Heart right ventricle (tissue), 16 donors: Measurements from ENCODE around the gene HDDC3. TPM values are rescaled to one million over a fixed set of nuclear protein-coding genes. Genes with fewer than 3 reads are reported as not detected.

ENCODE experiments used
- ATAC-seq, 8 donors: fragments of 200-7000 bp; cut with Tn5 transposase; one replicate each; pipeline ENCODE4 v1.9.1; 2020; ENCODE audit warnings: mild to moderate bottlenecking in 8 of 8, moderate library complexity in 8 of 8, moderate number of reproducible peaks in 1 of 8
- DNase-seq, 2 donors: peaks; one replicate each; pipeline ENCODE4 v3.0.0-alpha.2; 2020
- H3K27ac ChIP-seq, 10 donors: fragments of 200-600 bp; sonication (generic) in 2 of 10; one replicate each; pipeline versions ENCODE4 v1.5.0 to v1.8.0; 2020 to 2022; ENCODE audit warnings: mild to moderate bottlenecking in 3 of 10
- H3K27me3 ChIP-seq, 7 donors: fragments of 200-600 bp; one replicate each; pipeline ENCODE4 v1.8.0; 2021 to 2022; ENCODE audit warnings: mild to moderate bottlenecking in 2 of 7
- H3K36me3 ChIP-seq, 9 donors: fragments of 200-600 bp; sonication (generic) in 1 of 9; one replicate each; pipeline versions ENCODE4 v1.5.0 to v1.8.0; 2020 to 2022; ENCODE audit warnings: mild to moderate bottlenecking in 2 of 9
- H3K4me1 ChIP-seq, 9 donors: fragments of 200-600 bp; sonication (generic) in 1 of 9; one replicate each; pipeline versions ENCODE4 v1.5.0 to v1.8.0; 2020 to 2022; ENCODE audit warnings: mild to moderate bottlenecking in 4 of 9
- H3K4me3 ChIP-seq, 10 donors: fragments of 200-600 bp; sonication (generic) in 2 of 10; one replicate each; pipeline versions ENCODE4 v1.5.0 to v1.8.0; 2020 to 2022; ENCODE audit warnings: mild to moderate bottlenecking in 7 of 10, moderate library complexity in 2 of 10
- H3K9me3 ChIP-seq, 11 donors: fragments of 200-600 bp in 10 of 11; sonication (generic) in 2 of 11; one replicate each; pipeline versions ENCODE4 v1.5.0 to v1.8.0; 2013 to 2022; ENCODE audit warnings: mild to moderate bottlenecking in 2 of 11, control low read depth in 1 of 11, moderate library complexity in 1 of 11
- CTCF ChIP-seq, 9 donors: fragments of 200-600 bp; sonication (generic) in 2 of 9; IDR thresholded peaks; one replicate each; pipeline versions ENCODE4 v1.5.0 to v1.8.0; 2021 to 2022; ENCODE audit warnings: antibody characterized with exemption in 9 of 9, mild to moderate bottlenecking in 5 of 9, moderate library complexity in 1 of 9
- WGBS, 2 donors: extraction: QIAGEN DNeasy Blood & Tissue Kit; methylation state at CpG; one replicate each; pipeline ENCODE4 v1.1.7; 2013; ENCODE audit warnings: inconsistent platforms in 1 of 2; 5-methylcytosine and 5-hydroxymethylcytosine counted together
- intact Hi-C, 10 donors: fragments of 100-400 bp; cut with DNase I; formaldehyde crosslinking; loops; one replicate each; pipeline versions ENCODE4 v1.11.1 to v1.14.2; 2022
- polyA plus RNA-seq, 2 donors: library from polyadenylated mRNA; stranded (reverse); fragments of 200-250 nt; gene quantifications; one replicate each; pipeline ENCODE4 v1.2.3, GENCODE V29; 2013
- total RNA-seq, 10 donors: library from RNA; stranded (reverse); fragmentation: NEBNext Ultra II Directional in 3 of 10; extraction: Animal tissue kit (Norgen Biotek cat#: 25700) in 3 of 10; gene quantifications; one replicate each; pipeline versions ENCODE4 v1.2.1 to v1.2.4, GENCODE V29; 2021 to 2023
- donor health status: Arrhythmogenic right ventricular cardiomyopathy.
- donor health status: ischemic (EF 13 %, LVEDD 7.1; RV severe dilation, severe dysfunction).
- donor health status: healthy with polysubstance abuse.
- donor health status: DM: no; HTN: yes; CAD: no.
- donor health status: DM: no; HTN: no; CAD: no.
- donor health status: ischemic (EF 25% LVEDD 6.9; RV normal size, moderate dysfunction).
- donor health status: ischemic (EF 25% LVEDD 5.7; RV mildly dilated, moderate dysfunction).
- donor health status: healthy.
- donor health status: DM: yes; HTN: yes; CAD: no.
- donor health status: Ischemic cardiomyopathy.
- donor health status: ischemic (EF 35%, LVEDD 5.7; RV mildly dilated, moderate dysfunction).
- donor health status: nonischemic (EF 11% LVEDD 7.7; RV severe dilation, severe dysfunction).
- donor health status: DM: yes; HTN: yes; CAD: no.
- donor health status: PGD.
- donor health status: ischemic (EF 29% LVEDD 5.4; RV normal size, mild dysfunction).
- donor health status: nonischemic (EF 23%, LVEDD 6.1; RV moderate dilation, normal function).

HDDC3 gene
- total and polyA plus RNA-seq, 12 donors = 10.7 to 18.2 (median 14.7) TPM

GRCh38 chr15:90934256-90934948, 2.1 kb upstream of the HDDC3 start:
- DNase-seq (peak; percentile 86 to 87), ATAC-seq (peak; percentile 34 to 66 (median 51))
- Histone ChIP-seq H3K36me3 (peaks cover 0 to 34% (median 11%) of the 10 kb centered on the region in 9 donors), H3K4me3 (peak overlapping the region; percentile 61 to 75 (median 66)), H3K4me1 (peaks cover 18 to 62% (median 48%) of the 10 kb centered on the region in 9 donors), H3K9me3 (no peaks in the 10 kb centered on the region), H3K27ac (peak overlapping the region in 9 of 10 donors; percentile 72 to 86 (median 75)), H3K27me3 (no peaks in the 10 kb centered on the region)
- TF ChIP-seq CTCF (IDR thresholded peaks at IDR 0.05) = peak; percentile 81 to 98 (median 92)
- WGBS, 2 donors = 2 to 3% methylated on average over 19 of the region's 19 CpGs
- intact Hi-C loops = loop anchor here in 5 of 10 donors (1.0 to 5.0 kb wide), 3 partner anchors 32 to 287 kb away; no protein-coding TSS in a partner anchor

GRCh38 chr15:90933301-90933700, 952 bp upstream of the HDDC3 start:
- no peak for DNase-seq
- WGBS, 2 donors = 67 to 69% methylated on average over 1 of the region's 1 CpG
- H3K4me1 ChIP-seq = peaks cover 18 to 72% (median 53%) of the 10 kb centered on the region in 9 donors
- peaks cover 0 to 23% (median 2%) of the 10 kb centered on the region in 9 donors for H3K36me3 ChIP-seq
- H3K9me3 ChIP-seq = no peaks in the 10 kb centered on the region
- TF ChIP-seq CTCF (IDR thresholded peaks at IDR 0.05) = no peak
- H3K27ac ChIP-seq = no peak overlapping the region
- ATAC-seq = no peak
- intact Hi-C loops = loop anchor here in 5 of 10 donors (2.0 to 5.0 kb wide), 3 partner anchors 36 to 286 kb away; no protein-coding TSS in a partner anchor
- no peaks in the 10 kb centered on the region for H3K27me3 ChIP-seq
- H3K4me3 ChIP-seq = no peak overlapping the region

GRCh38 chr15:90932660-90932991, 277 bp upstream of the HDDC3 start:
- Histone ChIP-seq H3K4me1 (peaks cover 18 to 74% (median 53%) of the 10 kb centered on the region in 9 donors), H3K27me3 (no peaks in the 10 kb centered on the region), H3K36me3 (peaks cover 0 to 16% (median 0%) of the 10 kb centered on the region in 9 donors), H3K4me3 (peak overlapping the region in 9 of 10 donors; percentile 49 to 92 (median 80)), H3K9me3 (no peaks in the 10 kb centered on the region), H3K27ac (peak overlapping the region; percentile 81 to 98 (median 96))
- 18% methylated on average over 5 of the region's 5 CpGs for WGBS, 2 donors
- intact Hi-C loops = loop anchor here in 7 of 10 donors (1.0 to 5.0 kb wide), 5 partner anchors 29 to 285 kb away; partner anchors contain the start of gene MAN2A2 (in 1 of the 7)
- ATAC-seq (no peak), DNase-seq (no peak)
- peak in 3 of 9 donors; percentile 4 to 9 (median 6) for TF ChIP-seq CTCF (IDR thresholded peaks at IDR 0.05)

- TF ChIP-seq CTCF (IDR thresholded peaks at IDR 0.05) = peak in 1 of 9 donors; percentile 36
- H3K36me3 ChIP-seq = peaks cover 0 to 5% (median 0%) of the 10 kb centered on the region in 9 donors
- no peak for DNase-seq
- 32 to 37% methylated on average over 6 of the region's 6 CpGs for WGBS, 2 donors
- intact Hi-C loops = loop anchor here in 4 of 10 donors (2.0 to 5.0 kb wide), 3 partner anchors 29 to 284 kb away; partner anchors contain the start of gene MAN2A2 (in 1 of the 4)
- H3K4me3 ChIP-seq = peak overlapping the region in 9 of 10 donors; percentile 49 to 92 (median 80)
- ATAC-seq = no peak
- H3K27me3 ChIP-seq = no peaks in the 10 kb centered on the region
- H3K27ac ChIP-seq = peak overlapping the region; percentile 81 to 98 (median 96)
- H3K9me3 ChIP-seq = no peaks in the 10 kb centered on the region
- H3K4me1 ChIP-seq = peaks cover 18 to 69% (median 50%) of the 10 kb centered on the region in 9 donors
Measured at GRCh38 chr15:90931575-90931827, 848 bp downstream of the HDDC3 start.
